GM12878 (cell line): ENCODE measurements around the gene TTC31. TPM values are rescaled to one million over a fixed set of nuclear protein-coding genes. Genes with fewer than 3 reads are reported as not detected.

Experiments used
- ATAC-seq: fragments of 200-7000 bp; cut with Tn5 transposase; 3 replicates; pipeline ENCODE4 v1.9.1; 2020; ENCODE audit warnings: mild to moderate bottlenecking, moderate library complexity
- BruUV-seq: library from RNA; stranded (reverse); fragments of 400-500 nt; replicated peaks from 2 replicates; lab custom pipeline; 2021; lab: Mats Ljungman, UMichigan
- CTCF ChIA-PET: fragments of 300-600 bp; sonication (Branson Sonifier 250); formaldehyde crosslinking; extraction: SDS; loops from one replicate; lab custom pipeline; 2021; ENCODE audit warnings: inconsistent platforms; lab: Yijun Ruan, JAX
- POLR2A ChIA-PET: fragments of 350-600 bp; formaldehyde crosslinking; extraction: SDS; loops from one replicate; lab custom pipeline; 2021; ENCODE audit warnings: inconsistent platforms; lab: Charles Lee
- RAD21 ChIA-PET: fragments of 300-600 bp; sonication (Branson Sonifier 250); formaldehyde crosslinking; loops from one replicate; lab custom pipeline; 2023; ENCODE audit warnings: antibody characterized with exemption; ENCODE audit not compliant: unreplicated experiment; lab: Charles Lee
- SMC1A ChIA-PET: fragments of 300-600 bp; sonication (Branson Sonifier 250); formaldehyde crosslinking; loops from one replicate; lab custom pipeline; 2023; ENCODE audit not compliant: unreplicated experiment, uncharacterized antibody; lab: Charles Lee
- DNase-seq: peaks from one replicate; pipeline ENCODE4 v3.0.0-alpha.2; 2011; ENCODE audit warnings: low read depth, low spot score
- FAIRE-seq: peaks from 3 replicates; lab custom pipeline; 2011; peaks lifted over from hg19 to GRCh38; lab: Jason Lieb, UNC
- H2AFZ ChIP-seq: 2 replicates; pipeline ENCODE4 v1.6.0; 2011; ENCODE audit warnings: low read depth, low read length, control low read depth; ENCODE audit not compliant: control insufficient read depth
- H3K27ac ChIP-seq: 2 replicates; pipeline ENCODE4 v1.5.1; 2011; ENCODE audit warnings: control low read depth; ENCODE audit not compliant: control insufficient read depth, insufficient read depth
- H3K27me3 ChIP-seq, 2 experiments: replicated peaks in 1 of 2; 2 replicates each; pipeline versions ENCODE4 v1.6.0 to v1.6.1; 2011; ENCODE audit warnings: low read length in 1 of 2; ENCODE audit not compliant: control insufficient read depth in 2 of 2, insufficient read depth in 2 of 2
- H3K36me3 ChIP-seq, 2 experiments: 2 replicates each; pipeline ENCODE4 v1.5.1; 2011; ENCODE audit warnings: low read length in 1 of 2; ENCODE audit not compliant: control insufficient read depth in 2 of 2, insufficient read depth in 2 of 2
- H3K4me1 ChIP-seq: 2 replicates; pipeline ENCODE4 v1.6.1; 2011; ENCODE audit warnings: mild to moderate bottlenecking, low read length, moderate library complexity, mixed read lengths; ENCODE audit not compliant: control insufficient read depth, insufficient read depth
- H3K4me2 ChIP-seq: 2 replicates; pipeline ENCODE4 v1.6.0; 2011; ENCODE audit warnings: control low read depth; ENCODE audit not compliant: control insufficient read depth, insufficient read depth
- H3K4me3 ChIP-seq: fragments of 200-600 bp; sonication (generic); 2 replicates; pipeline ENCODE4 v1.5.1; 2016
- H3K79me2 ChIP-seq: 2 replicates; pipeline ENCODE4 v1.6.0; 2011; ENCODE audit warnings: low read length; ENCODE audit not compliant: control insufficient read depth, insufficient read depth
- H3K9ac ChIP-seq: 2 replicates; pipeline ENCODE4 v1.8.0; 2011; ENCODE audit warnings: low read length, control low read depth, mixed read lengths; ENCODE audit not compliant: control insufficient read depth, insufficient read depth
- H3K9me3 ChIP-seq: replicated peaks from 3 replicates; pipeline ENCODE4 v1.5.1; 2011; ENCODE audit warnings: mild to moderate bottlenecking, low read length; ENCODE audit not compliant: control insufficient read depth, insufficient read depth
- H4K20me1 ChIP-seq: 2 replicates; pipeline ENCODE4 v1.6.0; 2011; ENCODE audit not compliant: control insufficient read depth, insufficient read depth
- BMI1 ChIP-seq: fragments of 450-650 bp; IDR thresholded peaks from 2 replicates; pipeline ENCODE4 v1.6.1; 2016; ENCODE audit warnings: mild to moderate bottlenecking, moderate library complexity, borderline replicate concordance
- EZH2 ChIP-seq: IDR thresholded peaks from 2 replicates; pipeline ENCODE4 v1.6.1; 2012; ENCODE audit warnings: low read depth, mild to moderate bottlenecking, control low read depth, inconsistent platforms, low read length, borderline replicate concordance; ENCODE audit not compliant: control insufficient read depth
- IKZF2 ChIP-seq, 2 experiments: fragments of 450-650 bp; IDR thresholded peaks; 2 replicates each; pipeline ENCODE4 v1.6.1; 2017; ENCODE audit warnings: mild to moderate bottlenecking in 2 of 2, moderate library complexity in 2 of 2
- IRF4 ChIP-seq: IDR thresholded peaks from 2 replicates; pipeline ENCODE4 v1.6.1; 2011; ENCODE audit warnings: low read depth, low read length
- IRF5 ChIP-seq: fragments of 450-650 bp; IDR thresholded peaks from 2 replicates; pipeline ENCODE4 v1.6.1; 2017; ENCODE audit warnings: borderline replicate concordance
- MEF2A ChIP-seq: IDR thresholded peaks from 2 replicates; pipeline ENCODE4 v1.6.1; 2011; ENCODE audit warnings: low read depth, mild to moderate bottlenecking, low read length, moderate library complexity; ENCODE audit not compliant: insufficient read depth
- POLR2A ChIP-seq: IDR thresholded peaks from 2 replicates; pipeline ENCODE4 v1.6.1; 2011; ENCODE audit warnings: low read depth, mild to moderate bottlenecking, low read length
- SUZ12 ChIP-seq: fragments of 200-600 bp; sonication (generic); IDR thresholded peaks from one replicate; pipeline ENCODE4 v1.6.1; 2018; ENCODE audit warnings: antibody characterized with exemption, mild to moderate bottlenecking; ENCODE audit not compliant: unreplicated experiment
- WGBS: methylation state at CpG from one replicate; pipeline ENCODE4 v1.1.6; 2016; ENCODE audit warnings: low lambda C conversion rate; ENCODE audit not compliant: insufficient replicate concordance, insufficient coverage; ENCODE audit errors: missing lambda C conversion rate; 5-methylcytosine and 5-hydroxymethylcytosine counted together
- in situ Hi-C: fragments of 300-500 bp; cut with MboI; formaldehyde crosslinking; loops from 9 replicates; pipeline ENCODE4 v1.14.3; 2018; ENCODE audit warnings: mixed read lengths
- intact Hi-C: fragments of 100-400 bp; cut with micrococcal nuclease; formaldehyde crosslinking; loops from one replicate; pipeline ENCODE4 v1.14.2; 2022; ENCODE audit not compliant: unreplicated experiment
- polyA plus RNA-seq, 11 experiments: library from polyadenylated mRNA; depleted of rRNA in 4 of 11; unstranded in 6 of 11; stranded (reverse) in 5 of 11; fragments of >200 nt; fragmentation: Nextera tagmentation in 4 of 11; fragmentation: Illumina TruSeq in 1 of 11; extraction: Ambion mirVana in 4 of 11; extraction: Trizol in 1 of 11; gene quantifications; 1 replicate in 1 of 11; 2 replicates in 10 of 11; pipeline versions ENCODE4 v1.2.1 to v1.2.3, GENCODE V29; 2011 to 2016; ENCODE audit warnings: inconsistent platforms in 2 of 11, missing spikeins in 2 of 11, low read depth in 1 of 11
- total RNA-seq, 4 experiments: library from RNA; depleted of rRNA in 3 of 4; stranded (reverse); fragments of >200 nt in 3 of 4; fragmentation: Illumina TruSeq in 1 of 4; extraction: Trizol in 1 of 4; gene quantifications; 2 replicates each; pipeline versions ENCODE4 v1.2.1 to v1.2.3, GENCODE V29; 2013 to 2021

Gene TTC31
- total and polyA plus RNA-seq, 10 of the 15 experiments (the other 5 are each of a cell fraction or from before 2014, with no cell fraction given): 6.5 to 34.9 (median 25.9) TPM

- CTCF ChIA-PET: interaction anchor here (1.1 kb wide), 1 partner anchor 9 kb away, joined by 3 read pairs; no protein-coding TSS in a partner anchor
- no peak for DNase-seq
- Histone ChIP-seq H3K27me3 (peaks cover 18 to 31% of the 10 kb centered on the region in 2 experiments), H3K4me3 (no peak overlapping the region), H3K36me3 (no peaks in the 10 kb centered on the region), H3K4me1 (peaks cover 18% of the 10 kb centered on the region; the same call in 1 of the 2 replicates)
- POLR2A ChIA-PET: interaction anchor here (1.0 kb wide), 1 partner anchor 79 kb away, joined by 3 read pairs; no protein-coding TSS in a partner anchor
- TF ChIP-seq IRF4 (no peak), POLR2A (no peak), IKZF2 (IDR thresholded peaks at IDR 0.05) (no peak)
- TF ChIP-seq, all 136 proteins: peak for 0
- RAD21 ChIA-PET: no interaction called here
- H3K9ac ChIP-seq: no peak overlapping the region
- H3K9me3 ChIP-seq: no peaks in the 10 kb centered on the region; the same call in 2 of the 3 replicates
- no peaks in the 10 kb centered on the region for H4K20me1 ChIP-seq
- no peak overlapping the region for H3K4me2 ChIP-seq
- H3K79me2 ChIP-seq: no peaks in the 10 kb centered on the region
- in situ Hi-C loops (no loop called here), intact Hi-C loops (no loop called here)
- SMC1A ChIA-PET: no interaction called here
- no peak overlapping the region for H2AFZ ChIP-seq
- no peak overlapping the region for H3K27ac ChIP-seq
- ATAC-seq: no peak
- 25% methylated on average over 31 of the region's 36 CpGs for WGBS
- BruUV-seq: no TSS peak
- no peak for FAIRE-seq
These were observed 30.1 kb downstream of the TTC31 start for GRCh38 chr2:74512744-74513604.

GRCh38 chr2:74513605-74514367 lies 30.9 kb downstream of the TTC31 start:
- POLR2A ChIA-PET: interaction anchor here (1.0 kb wide), 1 partner anchor 78 kb away, joined by 3 read pairs; no protein-coding TSS in a partner anchor
- Histone ChIP-seq H3K36me3 (no peaks in the 10 kb centered on the region), H3K4me3 (no peak overlapping the region), H4K20me1 (no peaks in the 10 kb centered on the region), H3K9me3 (no peaks in the 10 kb centered on the region; the same call in 2 of the 3 replicates), H3K79me2 (no peaks in the 10 kb centered on the region), H3K4me1 (peaks cover 13% of the 10 kb centered on the region; the same call in 1 of the 2 replicates), H3K27me3 (peaks cover 18 to 31% of the 10 kb centered on the region in 2 experiments), H3K4me2 (no peak overlapping the region), H2AFZ (no peak overlapping the region), H3K9ac (no peak overlapping the region), H3K27ac (no peak overlapping the region)
- 11% methylated on average over 46 of the region's 52 CpGs for WGBS
- SMC1A ChIA-PET: no interaction called here
- ATAC-seq: no peak
- in situ Hi-C loops (no loop called here), intact Hi-C loops (no loop called here)
- FAIRE-seq: no peak
- RAD21 ChIA-PET: interaction anchor here (0.7 kb wide), 1 partner anchor 75 kb away, joined by 3 read pairs; no protein-coding TSS in a partner anchor
- TF ChIP-seq SUZ12 (peak; percentile 73), EZH2 (0 out of 2 replicates have a peak, but pooled peaks have one; percentile 60), BMI1 (peak; percentile 96), MEF2A (no peak), IRF5 (no peak)
- CTCF ChIA-PET: interaction anchor here (1.1 kb wide), 1 partner anchor 9 kb away, joined by 3 read pairs; no protein-coding TSS in a partner anchor
- BruUV-seq: no TSS peak
- DNase-seq: no peak
